HG02970 (cell line): ENCODE data around the gene TYRP1.

Source experiments
- ATAC-seq: cut with Tn5 transposase; IDR thresholded peaks from one replicate; pipeline ENCODE4 v1.9.1; 2021; ENCODE audit warnings: mild to moderate bottlenecking, moderate library complexity, moderate number of reproducible peaks; ENCODE audit not compliant: unreplicated experiment, low FRiP score

Gene TYRP1

GRCh38 chr9:12696931-12697622, 3.9 kb downstream of the TYRP1 start:
- no peak for ATAC-seq

- no peak for ATAC-seq
These were observed 4.5 kb downstream of the TYRP1 start for GRCh38 chr9:12697719-12698118.

GRCh38 chr9:12698266-12698665, 5.1 kb downstream of the TYRP1 start:
- no peak for ATAC-seq

GRCh38 chr9:12698986-12699385, 5.8 kb downstream of the TYRP1 start:
- ATAC-seq, result no peak

- ATAC-seq, result no peak
These were observed 6.3 kb downstream of the TYRP1 start for GRCh38 chr9:12699529-12699928.

- no peak for ATAC-seq
These were observed 7.9 kb downstream of the TYRP1 start for GRCh38 chr9:12701126-12701525.

- no peak for ATAC-seq
These were observed 9.1 kb downstream of the TYRP1 start for GRCh38 chr9:12702160-12702758.

- no peak for ATAC-seq
These were observed 10.8 kb downstream of the TYRP1 start for GRCh38 chr9:12703996-12704395.

- no peak for ATAC-seq
These were observed 12.7 kb downstream of the TYRP1 start for GRCh38 chr9:12705738-12706391.

GRCh38 chr9:12708562-12709298, 15.5 kb downstream of the TYRP1 start:
- no peak for ATAC-seq

- ATAC-seq, result no peak
These were observed 19.3 kb downstream of the TYRP1 start for GRCh38 chr9:12712532-12712931.

GRCh38 chr9:12715268-12715667, 22.1 kb downstream of the TYRP1 start:
- ATAC-seq, result no peak

GRCh38 chr9:12716823-12717600, 23.8 kb downstream of the TYRP1 start:
- no peak for ATAC-seq

- no peak for ATAC-seq
These were observed 24.7 kb downstream of the TYRP1 start for GRCh38 chr9:12717907-12718306.

- ATAC-seq, result no peak
These were observed 25.4 kb downstream of the TYRP1 start for GRCh38 chr9:12718482-12719026.

GRCh38 chr9:12719431-12719830, 26.2 kb downstream of the TYRP1 start:
- ATAC-seq, result no peak

- ATAC-seq, result no peak
These were observed 27.4 kb downstream of the TYRP1 start for GRCh38 chr9:12720551-12720950.

- ATAC-seq, result no peak
These were observed 28.9 kb downstream of the TYRP1 start for GRCh38 chr9:12722131-12722530.

- no peak for ATAC-seq
These were observed 30.3 kb downstream of the TYRP1 start for GRCh38 chr9:12723409-12724028.

GRCh38 chr9:12726795-12727194, 33.6 kb downstream of the TYRP1 start:
- ATAC-seq, result no peak
